CD4-positive, alpha-beta T cell treated with Interleukin-2 at 100 ng/mL for 4 hours (primary cell): Measurements from ENCODE around the gene UBXN6.
A peak's percentile ranks its signal among the peaks of the same experiment; 100 is the strongest.

Experiments used
- DNase-seq: peaks from one replicate; pipeline ENCODE4 v3.0.0-alpha.2; 2020; ENCODE audit warnings: low spot score

The UBXN6 gene

GRCh38 chr19:4439243-4439642, 18.4 kb downstream of the UBXN6 start:
- no peak for DNase-seq

- DNase-seq: no peak
These were observed 20.5 kb downstream of the UBXN6 start for GRCh38 chr19:4437103-4437502.

DNA sequence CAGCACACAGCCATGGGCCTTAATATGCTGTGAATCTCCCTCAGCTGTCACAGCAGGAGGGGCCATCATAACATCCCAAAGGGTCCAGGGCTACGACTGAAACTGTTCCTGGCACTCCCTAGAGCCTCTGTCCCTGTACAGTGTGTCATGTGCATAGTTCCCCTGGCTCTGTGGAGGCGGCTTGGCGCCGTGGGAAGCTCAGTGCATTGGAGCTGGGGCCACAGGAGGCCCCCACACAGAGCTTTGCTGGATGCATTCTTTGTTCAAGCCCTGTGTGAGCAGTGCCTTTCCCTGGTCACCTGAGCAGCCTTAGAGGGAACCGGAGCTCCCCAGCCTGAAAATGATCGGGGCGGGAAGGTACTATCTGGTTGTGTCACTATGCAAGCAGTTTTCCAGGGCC, 21.4 kb downstream of the UBXN6 start:
- DNase-seq: no peak

GRCh38 chr19:4434391-4434790, 23.2 kb downstream of the UBXN6 start:
- DNase-seq: no peak

DNA sequence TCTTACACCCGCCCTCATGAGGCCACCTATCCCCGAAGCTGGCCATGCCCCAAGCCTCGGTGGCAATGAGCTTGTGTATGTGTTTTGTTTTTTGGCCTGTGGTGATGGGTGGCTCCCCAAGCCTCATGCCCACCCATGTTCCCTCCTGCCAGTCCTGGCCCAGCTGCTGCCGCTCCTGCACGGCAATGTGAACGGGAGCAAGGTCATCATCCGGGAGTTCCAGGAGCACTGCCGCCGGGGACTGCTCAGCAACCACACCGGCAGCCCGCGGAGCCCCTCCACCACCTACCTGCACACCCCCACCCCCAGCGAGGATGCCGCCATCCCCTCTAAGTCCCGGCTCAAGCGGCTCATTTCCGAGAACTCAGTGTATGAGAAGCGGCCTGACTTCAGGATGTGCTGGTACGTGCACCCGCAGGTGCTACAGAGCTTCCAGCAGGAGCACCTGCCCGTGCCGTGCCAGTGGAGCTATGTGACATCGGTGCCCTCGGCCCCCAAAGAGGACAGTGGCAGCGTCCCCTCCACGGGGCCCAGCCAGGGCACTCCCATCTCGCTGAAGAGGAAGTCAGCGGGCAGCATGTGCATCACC, 24.6 kb downstream of the UBXN6 start:
- no peak for DNase-seq

- DNase-seq: peak; percentile 5
These were observed 25.6 kb downstream of the UBXN6 start for GRCh38 chr19:4431808-4432674.

DNA sequence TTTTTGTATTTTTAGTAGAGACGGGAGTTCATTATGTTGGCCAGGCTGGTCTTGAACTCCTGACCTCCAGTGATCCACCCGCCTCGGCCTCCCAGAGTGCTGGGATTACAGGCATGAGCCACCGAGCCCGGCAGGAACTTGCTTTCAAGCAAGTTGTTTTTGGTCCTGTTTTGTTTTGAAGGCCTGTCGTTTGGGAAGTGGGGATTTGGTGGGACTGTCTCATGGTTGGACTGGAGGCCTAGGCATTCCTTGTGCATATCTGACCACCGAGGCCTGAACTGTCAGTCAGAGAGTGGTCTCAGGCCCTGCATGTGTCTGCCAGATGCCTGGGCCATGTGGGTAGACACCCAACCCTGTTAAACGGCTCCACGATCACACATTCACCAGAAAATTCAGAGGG, 26.3 kb downstream of the UBXN6 start:
- no peak for DNase-seq

GRCh38 chr19:4430760-4431159, 26.8 kb downstream of the UBXN6 start:
- no peak for DNase-seq

GRCh38 chr19:4429771-4430171, 27.8 kb downstream of the UBXN6 start:
- DNase-seq: no peak

DNA sequence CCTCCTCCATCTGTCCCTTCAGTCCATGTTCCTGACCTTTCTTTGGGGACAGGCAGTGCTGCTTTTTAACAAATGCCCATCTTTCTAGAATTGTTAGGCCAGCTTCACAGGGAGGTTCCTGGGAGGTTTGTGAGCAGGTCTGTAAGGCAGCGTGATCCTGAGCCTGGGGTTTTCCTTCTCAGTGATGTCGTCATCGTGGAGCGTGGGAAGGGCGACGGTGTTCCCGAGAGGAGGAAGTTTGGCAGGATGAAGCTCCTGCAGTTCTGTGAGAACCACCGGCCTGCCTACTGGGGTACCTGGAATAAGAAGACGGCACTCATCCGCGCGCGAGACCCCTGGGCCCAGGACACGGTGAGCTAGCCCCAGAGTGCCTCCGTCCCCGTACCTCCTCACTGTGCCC, 28.3 kb downstream of the UBXN6 start:
- no peak for DNase-seq

DNA sequence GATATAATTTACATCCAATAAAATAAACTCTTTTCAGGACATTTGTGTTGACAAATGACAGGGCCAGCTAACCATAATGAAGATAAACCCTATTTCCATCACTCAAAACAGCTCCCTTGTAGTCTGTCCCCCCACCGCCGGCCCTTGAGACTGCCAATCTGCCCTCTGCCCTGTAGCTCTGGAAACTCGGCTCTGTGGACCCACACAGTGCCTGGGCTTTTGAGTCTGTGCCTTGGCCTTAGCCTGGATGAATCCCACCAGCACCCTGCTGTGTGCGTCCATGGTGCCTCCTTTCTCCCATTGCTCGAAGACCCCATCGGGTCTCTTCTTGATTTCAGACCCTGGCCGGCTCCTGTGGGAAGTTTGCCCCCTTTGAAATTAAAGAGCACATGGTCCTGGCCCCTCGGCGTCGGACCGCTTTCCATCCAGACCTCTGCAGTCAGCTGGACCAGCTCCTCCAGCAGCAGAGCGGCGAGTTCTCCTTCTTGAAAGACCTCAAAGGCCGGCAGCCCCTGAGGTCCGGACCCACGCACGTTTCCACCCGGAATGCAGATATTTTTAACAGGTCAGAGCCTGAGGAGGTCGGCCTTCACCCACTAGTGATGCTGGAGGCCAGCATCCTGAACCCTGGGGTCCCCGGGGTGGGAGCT, 29.1 kb downstream of the UBXN6 start:
- no peak for DNase-seq

GRCh38 chr19:4425537-4425936, 32.1 kb downstream of the UBXN6 start:
- DNase-seq: no peak

DNA sequence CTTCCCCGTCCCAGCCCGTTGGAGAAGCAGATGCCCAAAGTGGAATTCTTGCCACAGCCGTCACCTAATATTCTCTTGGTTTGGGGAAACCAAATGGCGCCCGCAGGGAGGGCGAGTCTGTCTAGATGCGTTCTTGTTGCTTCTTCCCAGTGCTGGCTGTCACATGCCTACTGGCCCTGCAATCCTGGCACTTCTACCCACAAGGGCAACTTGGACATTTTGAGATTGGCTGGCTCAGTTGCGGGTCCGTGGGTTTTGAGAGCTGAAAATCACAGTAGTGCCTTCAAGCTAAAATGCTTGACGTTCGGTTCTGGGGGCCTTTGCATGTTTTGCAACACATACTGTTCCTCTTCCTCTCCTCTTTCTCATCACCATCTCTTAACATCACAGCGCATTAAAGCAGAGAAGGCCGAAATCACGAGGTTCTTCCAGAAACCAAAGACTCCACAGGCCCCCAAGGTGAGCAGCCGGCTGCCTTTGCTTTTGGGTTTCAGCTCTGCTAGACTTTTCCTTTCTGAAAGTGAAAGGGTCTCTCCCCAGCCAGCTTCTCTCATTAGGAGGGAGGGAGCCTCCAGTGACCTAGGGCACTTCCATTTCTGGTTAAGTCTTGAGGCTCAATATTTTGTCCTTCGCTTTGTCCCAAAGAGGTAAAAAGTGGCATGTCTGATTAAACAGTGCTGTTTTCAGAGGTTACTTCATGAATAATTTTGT, 34.0 kb downstream of the UBXN6 start:
- DNase-seq: no peak

- DNase-seq: no peak
These were observed 41.3 kb downstream of the UBXN6 start for GRCh38 chr19:4416268-4416667.

DNA sequence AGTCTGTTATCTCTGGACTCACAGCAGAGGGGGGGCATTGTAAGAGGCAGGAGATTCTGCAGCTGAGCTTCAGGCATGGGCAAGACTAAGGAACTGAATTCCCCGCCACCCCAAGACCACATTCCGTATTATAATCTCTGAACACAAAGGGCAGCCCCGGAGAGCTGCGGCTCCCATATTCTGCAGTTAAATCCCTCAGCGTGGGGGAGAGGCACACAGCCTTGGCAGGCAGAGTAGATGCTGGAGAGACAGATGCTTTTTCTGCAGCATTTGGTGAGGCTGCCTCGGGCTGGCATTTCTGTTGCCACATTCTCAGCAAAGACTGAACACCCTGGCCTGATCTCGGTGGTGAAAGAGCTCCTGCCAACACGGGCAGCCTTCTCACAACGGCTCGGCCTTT, 42.2 kb downstream of the UBXN6 start:
- no peak for DNase-seq

- DNase-seq: no peak
These were observed 42.7 kb downstream of the UBXN6 start for GRCh38 chr19:4414800-4415321.

GRCh38 chr19:4414144-4414799, 43.3 kb downstream of the UBXN6 start:
- DNase-seq: no peak

GRCh38 chr19:4413588-4413987, 44.0 kb downstream of the UBXN6 start:
- no peak for DNase-seq

GRCh38 chr19:4409123-4409933, 48.3 kb downstream of the UBXN6 start:
- no peak for DNase-seq

DNA sequence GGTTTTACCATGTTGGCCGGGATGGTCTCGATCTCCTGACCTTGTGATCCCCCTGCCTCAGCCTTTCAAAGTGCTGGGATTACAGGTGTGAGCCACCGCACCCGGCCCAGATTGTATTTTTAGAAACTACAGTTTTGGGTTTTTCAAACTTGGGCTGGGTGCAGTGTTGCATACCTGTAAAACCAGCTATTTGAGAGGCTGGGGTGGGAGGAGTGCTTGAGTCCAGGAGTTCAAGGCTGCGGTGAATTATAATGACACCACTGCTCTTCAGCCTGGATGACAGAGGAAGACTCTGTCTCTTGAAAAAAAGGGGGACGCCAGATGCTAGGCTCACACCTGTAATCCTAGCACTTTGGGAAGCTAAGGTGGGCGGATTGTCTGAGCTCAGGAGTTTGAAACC, 51.0 kb downstream of the UBXN6 start:
- DNase-seq: no peak

DNA sequence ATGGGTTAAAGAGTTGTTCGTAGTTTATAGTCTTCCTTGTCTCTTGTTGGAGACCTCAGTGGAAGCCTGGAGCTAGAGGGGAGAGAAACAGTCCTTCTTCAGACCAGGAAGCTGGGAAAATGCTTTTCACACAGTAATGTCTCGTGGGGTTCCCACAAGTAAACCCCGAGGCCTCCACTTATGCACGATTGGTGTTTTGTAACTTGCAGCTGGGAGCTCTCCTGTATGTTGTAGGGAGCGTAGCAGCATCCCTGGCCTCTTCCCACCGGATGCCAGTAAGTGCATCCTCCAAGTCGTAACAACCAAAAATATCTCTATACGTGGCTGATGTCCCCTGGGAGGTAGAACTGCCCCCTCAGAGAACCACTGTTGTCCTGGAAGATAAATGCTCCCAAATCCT, 51.6 kb downstream of the UBXN6 start:
- DNase-seq: no peak
